ENCODE data around the gene GAGE2A.
"Not testable (repeated sequence)": the region's sequence is repeated elsewhere in the genome, so short reads cannot be mapped to it uniquely, and the experiment has no call there.

The GAGE2A gene, protein sequence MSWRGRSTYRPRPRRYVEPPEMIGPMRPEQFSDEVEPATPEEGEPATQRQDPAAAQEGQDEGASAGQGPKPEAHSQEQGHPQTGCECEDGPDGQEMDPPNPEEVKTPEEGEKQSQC

DNA sequence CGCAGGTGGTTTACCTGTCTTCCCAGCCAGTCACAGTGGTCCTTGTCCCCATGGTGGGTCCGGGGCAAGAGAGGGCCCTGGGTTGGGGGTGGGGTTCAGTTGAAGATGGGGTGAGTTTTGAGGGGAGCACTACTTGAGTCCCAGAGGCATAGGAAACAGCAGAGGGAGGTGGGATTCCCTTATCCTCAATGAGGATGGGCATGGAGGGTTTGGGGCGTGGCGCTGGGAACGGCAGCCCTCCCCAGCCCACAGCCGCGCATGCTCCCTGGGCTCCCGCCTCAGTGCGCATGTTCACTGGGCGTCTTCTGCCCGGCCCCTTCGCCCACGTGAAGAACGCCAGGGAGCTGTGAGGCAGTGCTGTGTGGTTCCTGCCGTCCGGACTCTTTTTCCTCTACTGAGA, at the start of gene GAGE2A:
TSS of gene GAGE2A (plus strand) at position 301 of the 400 bp plus-strand sequence. CDS start 1,155 bp downstream, outside the sequence.
- not testable (repeated sequence) for DNase-seq (ENCODE audit: low spot score)

- DNase-seq (ENCODE audit: low spot score): not testable (repeated sequence)
These were observed 47.9 kb upstream of the GAGE2A start, which contains the start of gene GAGE12D for GRCh38 chrX:49541433-49541832. Gene GAGE12D (plus strand): TSS chrX:49541733. CDS start chrX:49542888, 1,155 bp downstream.

DNA sequence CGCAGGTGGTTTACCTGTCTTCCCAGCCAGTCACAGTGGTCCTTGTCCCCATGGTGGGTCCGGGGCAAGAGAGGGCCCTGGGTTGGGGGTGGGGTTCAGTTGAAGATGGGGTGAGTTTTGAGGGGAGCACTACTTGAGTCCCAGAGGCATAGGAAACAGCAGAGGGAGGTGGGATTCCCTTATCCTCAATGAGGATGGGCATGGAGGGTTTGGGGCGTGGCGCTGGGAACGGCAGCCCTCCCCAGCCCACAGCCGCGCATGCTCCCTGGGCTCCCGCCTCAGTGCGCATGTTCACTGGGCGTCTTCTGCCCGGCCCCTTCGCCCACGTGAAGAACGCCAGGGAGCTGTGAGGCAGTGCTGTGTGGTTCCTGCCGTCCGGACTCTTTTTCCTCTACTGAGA, 38.3 kb upstream of the GAGE2A start, which contains the start of gene GAGE12E:
TSS of gene GAGE12E (plus strand) at position 301 of the 400 bp plus-strand sequence. CDS start 1,155 bp downstream, outside the sequence.
- not testable (repeated sequence) for DNase-seq (ENCODE audit: low spot score)

- DNase-seq (ENCODE audit: low spot score): not testable (repeated sequence)
These were observed 28.8 kb upstream of the GAGE2A start, which contains the start of gene GAGE12F for GRCh38 chrX:49560542-49560941. Gene GAGE12F (plus strand): TSS chrX:49560842. CDS start chrX:49561997, 1,155 bp downstream.

GRCh38 chrX:49568728-49569127, 20.6 kb upstream of the GAGE2A start:
- DNase-seq (ENCODE audit: low spot score): not testable (repeated sequence)

- DNase-seq (ENCODE audit: low spot score): not testable (repeated sequence)
These were observed 20.1 kb upstream of the GAGE2A start for GRCh38 chrX:49569152-49569551.

- not testable (repeated sequence) for DNase-seq (ENCODE audit: low spot score)
These were observed 19.2 kb upstream of the GAGE2A start, which contains the start of gene GAGE12G for GRCh38 chrX:49570100-49570499. Gene GAGE12G (plus strand): TSS chrX:49570400. CDS start chrX:49571555, 1,155 bp downstream.

GRCh38 chrX:49579649-49580048, 9.6 kb upstream of the GAGE2A start, which contains the start of gene GAGE12H:
Gene GAGE12H (plus strand): TSS chrX:49579949. CDS start chrX:49581104, 1,155 bp downstream.
- DNase-seq (ENCODE audit: low spot score): not testable (repeated sequence)

DNA sequence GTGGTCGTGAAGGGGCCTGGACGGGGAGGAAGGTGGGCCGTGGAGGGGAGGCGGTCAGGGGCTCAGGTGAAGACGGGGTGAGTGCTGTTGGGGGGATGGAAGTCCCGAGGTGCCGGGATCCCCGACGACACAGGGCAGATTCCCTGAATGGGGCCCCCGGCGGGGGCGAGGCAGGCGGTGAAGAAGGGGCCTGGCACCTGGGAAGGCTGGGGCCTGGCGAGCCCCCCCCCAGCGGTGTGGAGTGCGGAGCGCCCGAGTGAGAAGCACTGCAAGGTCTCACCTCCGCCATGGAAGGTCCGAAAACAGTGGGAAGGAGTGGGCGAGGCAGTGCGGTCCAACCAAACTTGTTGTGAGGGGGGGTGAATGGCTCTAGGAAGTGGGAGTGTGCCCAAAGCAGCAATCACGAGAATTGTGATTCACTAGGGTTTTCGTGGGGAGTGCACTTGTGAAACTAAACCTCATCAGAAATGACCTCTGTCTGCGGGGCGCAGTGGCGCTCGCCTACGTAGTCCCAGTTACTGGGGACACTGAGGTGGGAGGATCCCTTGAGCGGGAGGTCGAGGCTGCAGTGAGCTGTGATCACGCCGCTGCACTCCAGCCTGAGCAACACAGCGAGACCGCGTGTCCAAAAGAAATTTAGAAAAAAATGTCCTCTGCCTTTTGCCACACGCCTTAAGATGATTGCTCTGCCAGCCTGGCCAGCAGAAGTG, 628 bp downstream of the GAGE2A start:
- DNase-seq (ENCODE audit: low spot score): not testable (repeated sequence)

GRCh38 chrX:49590488-49590887, 1.2 kb downstream of the GAGE2A start:
- DNase-seq (ENCODE audit: low spot score): not testable (repeated sequence)

DNA sequence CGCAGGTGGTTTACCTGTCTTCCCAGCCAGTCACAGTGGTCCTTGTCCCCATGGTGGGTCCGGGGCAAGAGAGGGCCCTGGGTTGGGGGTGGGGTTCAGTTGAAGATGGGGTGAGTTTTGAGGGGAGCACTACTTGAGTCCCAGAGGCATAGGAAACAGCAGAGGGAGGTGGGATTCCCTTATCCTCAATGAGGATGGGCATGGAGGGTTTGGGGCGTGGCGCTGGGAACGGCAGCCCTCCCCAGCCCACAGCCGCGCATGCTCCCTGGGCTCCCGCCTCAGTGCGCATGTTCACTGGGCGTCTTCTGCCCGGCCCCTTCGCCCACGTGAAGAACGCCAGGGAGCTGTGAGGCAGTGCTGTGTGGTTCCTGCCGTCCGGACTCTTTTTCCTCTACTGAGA, 9.4 kb downstream of the GAGE2A start, which contains the start of gene GAGE1:
TSS of gene GAGE1 (plus strand) at position 301 of the 400 bp plus-strand sequence. CDS start 1,155 bp downstream, outside the sequence.
- not testable (repeated sequence) for DNase-seq (ENCODE audit: low spot score)

GRCh38 chrX:49610718-49611310, 21.5 kb downstream of the GAGE2A start:
- no peak for DNase-seq (ENCODE audit: low spot score)

- no peak for DNase-seq (ENCODE audit: low spot score)
These were observed 29.3 kb downstream of the GAGE2A start for GRCh38 chrX:49618574-49618973.

DNA sequence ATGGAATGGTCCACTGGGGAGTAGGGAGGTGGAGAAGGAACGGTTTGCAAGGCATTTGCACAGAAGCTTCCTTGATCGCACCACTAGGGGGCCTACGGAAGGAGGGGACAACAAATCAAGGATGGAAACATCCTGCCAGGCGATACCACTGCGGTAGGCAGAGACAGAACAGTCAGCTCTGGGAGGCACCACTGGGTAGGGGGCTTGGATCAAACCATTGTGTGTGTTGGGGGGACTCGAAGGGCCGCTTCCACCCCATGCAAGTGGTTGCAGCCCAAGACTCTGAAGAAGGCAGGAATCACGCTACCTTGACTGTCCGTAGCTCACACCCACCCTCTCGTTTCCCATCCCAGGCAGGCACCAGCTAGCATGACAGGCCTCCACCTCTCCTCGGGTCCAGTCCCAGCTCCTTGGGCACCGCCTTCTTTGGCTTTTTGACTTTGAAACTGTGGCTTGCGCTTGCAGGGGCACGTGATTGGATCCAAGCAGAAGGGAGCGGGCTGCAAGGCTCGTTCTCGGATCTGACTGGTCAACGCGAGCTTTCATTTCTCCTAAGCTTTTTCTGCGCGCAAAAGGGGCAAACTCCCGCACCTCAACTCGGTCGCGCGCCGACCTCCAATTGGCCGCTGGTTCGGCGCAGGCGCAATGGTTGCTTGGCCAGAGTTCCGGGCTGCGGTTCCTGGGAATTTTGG, 37.9 kb downstream of the GAGE2A start:
- peak; percentile 75 for DNase-seq (ENCODE audit: low spot score)

GRCh38 chrX:49644991-49645637, 55.8 kb downstream of the GAGE2A start:
- DNase-seq (ENCODE audit: low spot score): no peak
